SHP77 treated with DMSO at 0.1 percent for 48 hours (cell line): ENCODE measurements around the gene FAM47E.
"Not testable (repeated sequence)": the region's sequence is repeated elsewhere in the genome, so short reads cannot be mapped to it uniquely, and the experiment has no call there.

Source experiments
- DNase-seq: peaks from one replicate; lab custom pipeline; 2025; lab: John Stamatoyannopoulos, UW

FAM47E gene

DNA sequence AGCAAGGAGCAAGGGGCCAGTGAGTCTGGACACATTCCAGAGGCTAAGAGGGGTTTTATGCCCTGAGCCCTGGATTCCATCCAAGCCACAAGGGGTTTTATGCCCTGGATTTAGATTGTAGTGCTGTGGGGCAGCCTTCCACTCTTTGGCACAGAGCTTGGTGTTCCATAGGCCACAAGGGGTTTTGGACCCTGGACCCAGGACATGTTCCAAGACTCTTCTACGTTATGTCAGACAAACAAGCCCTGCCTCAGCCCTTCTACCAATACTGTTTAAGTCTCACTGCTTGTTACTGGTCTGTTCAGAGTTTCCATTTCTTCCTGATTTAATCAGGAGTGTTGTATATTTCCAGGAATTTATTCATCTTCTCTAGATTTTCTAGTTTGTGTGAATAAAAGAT is 25.1 kb upstream of the FAM47E start:
- no peak for DNase-seq

- no peak for DNase-seq
These were observed 18.8 kb upstream of the FAM47E start for GRCh38 chr4:76232681-76233080.

DNA sequence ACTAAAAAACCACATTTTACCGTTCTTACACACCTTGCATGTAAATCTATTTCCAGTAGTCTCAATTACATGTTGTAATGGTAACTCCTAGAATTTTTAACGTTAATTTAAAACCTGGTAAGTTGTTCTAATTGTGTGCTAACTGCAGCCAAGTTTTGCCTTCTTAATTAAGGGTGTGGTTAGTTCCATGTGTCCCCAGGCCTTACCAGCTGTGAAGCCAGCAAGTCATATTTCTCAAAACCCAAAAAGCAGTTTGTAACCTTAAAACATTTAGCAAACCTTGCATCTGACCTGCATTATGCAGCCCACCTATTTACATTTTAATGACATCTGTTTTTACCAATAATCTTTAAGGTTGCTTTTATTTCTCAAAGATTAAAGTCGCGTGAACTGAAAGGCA is 18.4 kb upstream of the FAM47E start:
- no peak for DNase-seq

GRCh38 chr4:76233529-76233928 is 18.0 kb upstream of the FAM47E start:
- no peak for DNase-seq

GRCh38 chr4:76233967-76234678 is 17.4 kb upstream of the FAM47E start:
- no peak for DNase-seq

- DNase-seq = no peak
These were observed 16.9 kb upstream of the FAM47E start for GRCh38 chr4:76234679-76235044.

- no peak for DNase-seq
These were observed 16.1 kb upstream of the FAM47E start for GRCh38 chr4:76235407-76235806.

GRCh38 chr4:76235915-76236314 is 15.6 kb upstream of the FAM47E start:
- DNase-seq = no peak

GRCh38 chr4:76238236-76238635 is 13.3 kb upstream of the FAM47E start:
- no peak for DNase-seq

- no peak for DNase-seq
These were observed 12.8 kb upstream of the FAM47E start for GRCh38 chr4:76238701-76239100.

DNA sequence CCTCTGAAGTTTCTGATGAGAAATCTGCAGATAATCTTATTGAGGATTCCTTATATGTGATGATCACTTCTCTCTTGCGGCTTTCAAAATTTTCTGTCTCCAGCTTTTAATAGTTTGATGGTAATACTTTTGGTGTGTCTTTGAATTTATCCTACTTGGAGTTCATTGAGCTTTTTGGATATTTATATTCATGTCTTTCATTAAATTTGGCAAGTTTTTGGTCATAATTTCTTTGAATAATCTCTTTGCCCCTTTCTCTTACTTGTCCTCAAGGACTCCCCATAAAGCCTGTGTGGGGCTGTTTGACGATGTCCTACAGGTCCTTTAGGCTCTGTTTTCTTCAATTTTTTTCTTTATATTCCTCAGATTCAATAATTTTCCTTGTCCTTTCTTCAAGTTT is 11.3 kb upstream of the FAM47E start:
- DNase-seq = no peak

GRCh38 chr4:76243877-76244276 is 7.6 kb upstream of the FAM47E start:
- not testable (repeated sequence) for DNase-seq

GRCh38 chr4:76246025-76246424 is 5.5 kb upstream of the FAM47E start:
- DNase-seq = no peak

- DNase-seq = no peak
These were observed 4.7 kb upstream of the FAM47E start for GRCh38 chr4:76246852-76247251.

DNA sequence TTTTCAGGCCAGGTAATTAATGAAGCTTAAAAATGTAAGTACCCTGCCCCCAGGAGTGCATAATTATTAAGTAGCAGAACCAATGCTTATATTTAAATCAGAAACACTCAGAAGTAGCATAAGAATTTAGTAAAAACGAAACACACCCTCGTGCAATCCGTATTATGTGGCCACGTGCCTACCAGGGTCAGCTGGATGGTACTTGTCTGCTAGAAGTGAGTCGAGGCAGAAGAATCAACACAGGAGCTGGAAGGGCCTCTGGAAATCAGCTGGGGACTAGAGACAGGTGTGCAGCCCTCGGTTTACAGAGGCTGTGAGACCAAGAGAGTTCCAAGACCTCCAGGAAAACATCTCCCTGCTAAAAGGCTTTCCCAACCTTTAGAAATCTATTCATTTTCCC is 559 bp upstream of the FAM47E start:
- DNase-seq = peak; percentile 7

DNA sequence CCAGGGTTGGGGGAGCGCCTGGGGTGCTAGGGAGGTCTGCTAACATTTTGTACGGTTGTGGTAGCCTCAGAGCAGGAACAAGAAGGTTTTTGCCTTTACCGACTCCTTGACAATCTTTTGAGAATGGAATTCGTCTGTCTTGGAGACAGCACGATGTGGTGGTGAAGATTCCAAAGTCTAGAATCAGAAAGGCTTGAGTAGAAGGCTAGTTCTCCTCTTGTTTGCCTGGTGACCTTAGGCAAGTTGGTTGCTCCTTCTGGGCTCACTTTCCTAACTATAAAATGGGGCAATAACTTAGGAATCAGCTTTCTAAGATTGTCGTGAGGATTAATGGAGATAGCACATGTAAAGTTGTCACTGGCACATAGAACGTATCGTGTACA is 741 bp downstream of the FAM47E start:
- DNase-seq = no peak

DNA sequence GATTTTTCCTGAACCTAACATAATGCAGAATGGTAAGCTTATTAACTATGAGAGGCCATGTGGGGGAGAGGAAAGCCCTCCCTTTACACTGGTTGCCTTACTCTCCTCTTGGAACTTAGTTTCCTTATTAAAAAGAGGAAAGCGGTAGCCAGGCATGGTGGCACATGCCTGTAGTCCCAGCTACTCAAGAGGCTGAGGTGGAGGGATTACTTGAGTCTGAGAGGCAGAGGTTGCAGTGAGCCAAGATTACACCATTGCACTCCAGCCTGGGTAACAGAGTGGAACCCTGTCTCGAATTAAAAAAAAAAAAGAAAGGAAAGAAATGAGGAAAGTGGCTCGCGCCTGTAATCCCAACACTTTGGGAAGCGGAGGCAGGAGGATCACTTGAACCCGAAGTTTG is 2.0 kb downstream of the FAM47E start:
- no peak for DNase-seq

GRCh38 chr4:76256032-76256431 is 4.5 kb downstream of the FAM47E start:
- DNase-seq = no peak

DNA sequence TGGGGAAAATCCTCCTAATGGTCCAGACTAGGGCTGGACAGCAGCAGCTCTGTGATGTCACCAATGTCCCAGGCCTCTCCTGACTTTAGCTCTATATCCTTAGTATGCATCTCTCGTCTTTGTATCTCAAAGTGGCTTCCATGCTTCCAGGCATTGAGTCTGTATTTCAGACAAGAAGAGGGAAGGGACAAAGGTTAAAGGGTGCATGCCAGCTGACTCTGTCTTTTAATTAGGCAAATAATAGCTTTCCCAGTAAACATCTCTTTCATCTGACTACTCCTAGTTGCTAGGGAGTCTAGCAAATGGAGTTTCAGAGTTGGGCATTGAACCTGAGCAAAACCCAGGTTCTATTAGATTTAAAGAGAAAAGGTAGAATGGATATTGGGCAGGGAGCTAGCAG is 5.4 kb downstream of the FAM47E start:
- no peak for DNase-seq

- DNase-seq = no peak
These were observed 6.3 kb downstream of the FAM47E start for GRCh38 chr4:76257824-76258223.

GRCh38 chr4:76260571-76260970 is 9.1 kb downstream of the FAM47E start:
- DNase-seq = no peak

DNA sequence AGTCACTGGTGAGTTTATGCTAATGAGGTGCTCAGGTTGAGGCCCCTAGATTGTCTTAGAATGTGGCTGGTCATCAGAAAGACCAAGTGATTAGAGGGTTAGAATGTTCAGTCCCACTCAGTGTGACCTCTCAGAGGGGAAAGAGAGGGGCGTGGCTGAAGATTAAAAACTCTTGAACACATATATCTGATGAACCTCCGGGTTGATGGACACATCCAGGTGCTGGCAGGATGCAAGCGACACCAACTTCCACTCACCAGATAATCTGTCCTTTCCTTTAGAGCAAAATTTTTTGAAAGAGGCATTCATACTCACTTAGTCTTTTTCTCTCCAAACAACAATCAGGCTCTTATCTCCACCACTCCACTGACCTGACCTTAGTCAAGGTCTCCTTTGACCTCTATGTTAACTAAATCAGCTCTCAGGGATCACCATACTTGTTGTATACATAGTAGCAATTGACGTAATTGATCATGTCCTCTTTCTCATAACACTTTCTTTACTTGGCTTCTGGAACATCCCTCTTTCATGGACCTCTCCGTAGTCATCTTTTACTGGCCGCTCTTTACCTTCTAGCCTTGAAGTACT is 14.2 kb downstream of the FAM47E start:
- no peak for DNase-seq

GRCh38 chr4:76266627-76267026 is 15.1 kb downstream of the FAM47E start:
- no peak for DNase-seq

DNA sequence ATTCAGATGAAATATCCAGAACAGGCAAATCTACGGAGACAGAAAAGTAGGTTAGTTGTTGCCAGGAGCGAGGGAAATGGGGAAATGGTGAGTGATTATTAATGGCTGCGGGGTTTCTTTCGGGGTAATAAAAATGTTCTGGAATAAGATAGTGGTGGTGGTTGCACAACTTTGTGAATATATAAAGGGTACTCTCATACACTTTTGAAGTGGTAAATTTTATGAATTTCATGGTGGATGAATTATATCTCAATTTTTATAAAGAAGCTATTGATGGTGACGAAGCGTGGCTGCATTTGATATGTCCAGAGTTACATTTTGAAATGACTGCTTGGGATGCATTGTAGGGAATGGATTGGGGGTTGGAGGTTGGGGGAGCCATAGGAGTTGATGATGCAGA is 16.3 kb downstream of the FAM47E start:
- DNase-seq = no peak
